T-helper 2 cell treated with Interferon-gamma antibody and Interleukin-4, amounts not matched to agents 100 ng/mL and 5 ng/mL, for 36 hours (primary cell): Measurements from ENCODE around the gene CEP350. TPM values are rescaled to one million over a fixed set of nuclear protein-coding genes. Genes with fewer than 3 reads are reported as not detected.

Source experiments
- intact Hi-C: fragments of 100-400 bp; cut with micrococcal nuclease; formaldehyde crosslinking; loops from one replicate; pipeline ENCODE4 v1.15.1; 2023
- total RNA-seq: library from RNA; stranded (reverse); gene quantifications from 2 replicates; pipeline ENCODE4 v1.2.3, GENCODE V29; 2022

Gene CEP350
- total RNA-seq, 1 donor from 2014 or later, result 51.2 TPM

DNA sequence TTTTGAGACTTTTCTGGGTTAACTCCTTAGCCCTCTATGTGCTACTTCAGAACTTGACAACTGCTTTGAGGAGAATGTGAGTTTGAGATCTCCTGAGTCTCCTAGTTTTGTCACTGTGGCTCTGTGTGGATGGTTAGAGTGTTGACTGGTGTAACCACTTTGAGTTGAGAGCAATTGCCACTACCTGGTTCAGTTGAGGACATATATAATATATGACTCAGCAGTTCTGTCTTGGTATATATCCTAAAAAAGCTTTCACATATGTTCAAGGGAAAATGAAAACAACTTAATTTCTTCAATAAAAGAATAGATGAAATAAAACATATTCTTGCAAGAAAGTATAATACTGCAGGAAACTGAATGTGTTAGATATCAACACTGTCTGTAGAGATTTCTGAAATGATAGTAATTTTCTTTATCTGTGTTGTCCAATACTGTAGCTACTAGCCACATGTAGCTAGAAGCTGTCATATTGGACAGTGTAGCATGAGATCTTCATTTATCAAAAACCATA lies 103.3 kb downstream of the CEP350 start:
- intact Hi-C loops, result no loop called here

GRCh38 chr1:180061019-180061418 lies 106.4 kb downstream of the CEP350 start:
- intact Hi-C loops, result loop anchor here (10.0 kb wide), 1 partner anchor 166 kb away; no protein-coding TSS in a partner anchor

DNA sequence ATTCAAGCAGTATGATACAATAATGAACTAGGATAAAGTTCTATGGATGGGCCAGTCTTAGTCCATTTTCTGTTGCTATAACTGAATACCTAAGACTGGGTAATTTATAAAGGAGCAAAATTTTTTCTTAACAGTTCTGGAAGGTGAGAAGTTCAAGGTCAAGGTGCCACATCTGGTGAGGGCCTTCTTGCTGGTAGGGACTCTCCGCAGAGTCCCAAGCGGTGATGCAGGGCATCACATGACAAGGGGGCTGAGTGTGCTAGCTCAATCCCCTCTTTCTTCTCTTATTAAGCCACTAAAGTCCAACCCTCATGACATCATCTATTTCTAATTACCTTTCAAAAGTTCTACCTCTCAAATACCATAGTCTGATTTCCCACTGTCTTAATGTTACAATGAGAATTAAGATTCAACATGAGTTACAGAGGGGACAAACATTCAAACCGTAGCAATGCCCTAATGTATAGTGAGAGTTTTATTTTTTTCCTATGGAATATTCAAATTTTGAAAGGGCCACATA lies 107.9 kb downstream of the CEP350 start:
- intact Hi-C loops, result loop anchor here (10.0 kb wide), 1 partner anchor 168 kb away; no protein-coding TSS in a partner anchor

DNA sequence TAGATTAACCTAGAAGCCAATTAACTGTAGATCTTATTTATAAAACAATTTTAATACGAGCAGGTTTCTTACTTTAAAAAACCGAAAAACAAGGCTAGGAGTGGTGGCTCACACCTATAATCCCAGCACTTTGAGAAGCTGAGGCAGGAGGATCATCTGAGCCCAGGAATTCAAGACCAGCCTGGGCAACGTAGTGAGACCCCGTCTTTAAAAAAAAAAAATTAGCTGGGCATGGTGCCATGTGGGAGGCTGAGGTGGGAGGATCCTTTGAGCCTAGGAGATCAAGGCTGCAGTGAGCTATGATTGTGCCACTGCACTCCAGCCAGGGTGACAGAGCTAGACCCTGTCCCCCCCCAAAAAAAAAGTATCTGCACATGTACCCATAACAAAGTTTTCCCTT lies 110.8 kb downstream of the CEP350 start:
- intact Hi-C loops, result loop anchor here (10.0 kb wide), 1 partner anchor 171 kb away; no protein-coding TSS in a partner anchor

DNA sequence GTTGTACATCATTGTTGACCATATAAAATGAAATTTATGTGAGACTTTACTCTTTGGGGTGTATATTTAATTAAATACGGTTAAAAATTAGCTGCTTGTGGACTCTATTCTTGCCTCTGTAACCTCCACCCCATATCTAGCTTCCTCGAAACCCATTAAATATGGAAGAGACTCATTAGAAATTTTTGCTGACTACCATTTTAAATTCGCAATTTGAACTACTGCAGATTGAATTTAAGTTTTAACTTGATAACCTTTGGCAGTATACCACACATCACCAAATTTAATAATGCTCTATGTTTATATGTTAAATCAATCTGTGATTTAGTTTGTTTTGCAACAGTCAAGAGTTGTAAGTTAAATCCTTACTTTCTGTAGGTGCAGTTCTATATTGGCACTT lies 111.5 kb downstream of the CEP350 start:
- intact Hi-C loops, result loop anchor here (10.0 kb wide), 1 partner anchor 171 kb away; no protein-coding TSS in a partner anchor

DNA sequence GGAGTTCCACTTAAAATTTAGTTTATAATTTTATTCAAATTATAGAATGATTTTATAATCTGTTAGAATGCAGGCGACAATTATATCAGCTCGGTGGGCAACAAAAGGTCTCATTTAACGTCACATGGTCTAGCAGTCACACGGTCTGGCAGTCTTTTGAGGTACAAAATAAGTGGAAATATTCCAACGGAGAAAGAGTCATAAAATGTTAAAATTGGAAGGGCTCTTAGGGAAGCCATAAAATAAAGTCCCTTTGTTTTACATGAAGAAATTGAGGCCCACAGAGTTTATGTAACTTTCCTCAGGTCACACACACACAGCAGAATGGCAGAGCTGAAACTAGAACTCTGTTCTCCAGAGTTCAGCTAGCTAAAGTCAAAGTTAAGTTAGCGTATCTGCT lies 115.7 kb downstream of the CEP350 start:
- intact Hi-C loops, result no loop called here

DNA sequence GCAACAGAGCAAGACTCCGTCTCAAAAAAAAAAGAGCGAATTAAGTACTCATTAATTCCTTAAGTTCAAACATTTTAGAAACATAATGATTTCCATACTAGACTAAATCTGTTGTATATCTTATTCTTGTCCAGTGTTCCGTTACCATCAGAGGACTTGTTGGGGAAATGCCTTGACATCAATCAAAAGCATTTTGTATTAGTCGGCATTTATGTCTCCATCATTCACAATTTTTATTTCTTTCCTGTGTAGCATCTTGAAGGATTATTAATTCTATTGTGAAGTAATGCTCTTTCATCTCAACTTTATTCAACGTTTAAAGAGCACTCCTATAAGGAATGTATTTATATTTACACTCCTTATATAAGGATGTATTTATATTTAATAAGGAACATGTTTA lies 117.1 kb downstream of the CEP350 start:
- intact Hi-C loops, result no loop called here

DNA sequence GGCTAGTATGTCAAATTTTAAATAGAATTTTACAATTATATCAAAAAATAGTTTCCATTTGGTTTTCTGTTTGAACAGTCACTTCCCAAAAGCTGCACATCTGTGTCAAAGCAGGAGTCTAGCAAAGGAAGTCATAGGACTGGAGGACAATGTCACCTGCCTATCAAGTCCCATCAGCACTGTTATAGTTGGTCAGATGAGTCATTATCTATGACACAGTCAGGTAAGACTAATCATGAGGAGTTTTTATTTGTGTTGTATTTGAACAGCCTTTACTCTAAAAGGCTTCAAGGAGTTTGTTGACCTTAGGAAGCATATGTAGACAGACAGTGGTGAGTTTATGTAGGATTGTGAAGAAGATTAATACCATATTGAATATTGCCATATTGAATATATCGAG lies 125.8 kb downstream of the CEP350 start:
- intact Hi-C loops, result no loop called here

GRCh38 chr1:180081474-180081873 lies 126.9 kb downstream of the CEP350 start:
- intact Hi-C loops, result no loop called here

DNA sequence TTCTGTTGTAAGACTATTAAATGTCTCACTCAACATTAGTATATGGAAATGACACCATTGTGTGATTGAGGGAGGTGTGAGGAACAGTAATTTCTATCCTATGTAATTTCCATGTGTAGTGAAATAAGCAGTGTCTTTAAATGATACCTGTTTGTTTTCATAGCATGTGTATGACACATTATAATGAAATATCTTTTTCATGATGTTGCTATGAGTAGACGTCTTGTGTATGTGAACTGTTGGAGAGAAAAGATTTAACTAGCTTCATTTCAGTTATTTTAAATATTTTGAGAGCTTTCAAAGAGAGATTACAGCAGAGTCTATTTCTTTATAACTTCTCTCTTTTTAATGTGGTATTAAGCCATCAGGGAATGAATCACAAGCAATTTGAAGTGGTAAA lies 128.6 kb downstream of the CEP350 start:
- intact Hi-C loops, result no loop called here

- intact Hi-C loops, result no loop called here
These were observed 130.3 kb downstream of the CEP350 start for GRCh38 chr1:180084867-180085266.

GRCh38 chr1:180085331-180085730 lies 130.7 kb downstream of the CEP350 start:
- intact Hi-C loops, result no loop called here

DNA sequence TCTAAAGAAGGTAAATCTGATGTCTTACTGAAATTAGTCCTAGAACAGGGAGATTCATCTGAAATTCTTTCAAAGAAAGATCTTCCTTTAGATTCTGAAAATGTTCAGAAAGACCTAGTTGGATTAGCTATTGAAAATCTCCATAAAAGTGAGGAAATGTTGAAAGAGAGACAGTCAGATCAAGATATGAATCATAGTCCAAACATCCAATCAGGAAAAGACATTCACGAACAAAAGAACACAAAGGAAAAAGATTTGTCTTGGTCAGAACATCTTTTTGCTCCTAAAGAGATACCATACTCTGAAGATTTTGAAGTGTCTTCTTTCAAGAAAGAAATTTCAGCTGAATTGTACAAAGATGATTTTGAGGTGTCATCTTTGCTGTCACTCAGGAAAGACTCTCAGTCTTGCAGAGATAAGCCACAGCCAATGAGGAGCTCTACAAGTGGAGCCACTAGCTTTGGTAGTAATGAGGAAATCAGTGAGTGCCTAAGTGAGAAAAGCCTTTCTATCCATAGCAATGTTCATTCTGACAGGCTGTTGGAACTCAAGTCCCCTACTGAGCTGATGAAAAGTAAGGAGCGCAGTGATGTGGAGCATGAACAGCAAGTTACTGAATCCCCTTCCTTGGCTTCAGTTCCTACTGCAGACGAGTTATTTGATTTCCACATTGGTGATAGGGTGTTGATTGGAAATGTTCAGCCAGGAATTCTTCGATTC lies 138.5 kb downstream of the CEP350 start:
- intact Hi-C loops, result no loop called here

DNA sequence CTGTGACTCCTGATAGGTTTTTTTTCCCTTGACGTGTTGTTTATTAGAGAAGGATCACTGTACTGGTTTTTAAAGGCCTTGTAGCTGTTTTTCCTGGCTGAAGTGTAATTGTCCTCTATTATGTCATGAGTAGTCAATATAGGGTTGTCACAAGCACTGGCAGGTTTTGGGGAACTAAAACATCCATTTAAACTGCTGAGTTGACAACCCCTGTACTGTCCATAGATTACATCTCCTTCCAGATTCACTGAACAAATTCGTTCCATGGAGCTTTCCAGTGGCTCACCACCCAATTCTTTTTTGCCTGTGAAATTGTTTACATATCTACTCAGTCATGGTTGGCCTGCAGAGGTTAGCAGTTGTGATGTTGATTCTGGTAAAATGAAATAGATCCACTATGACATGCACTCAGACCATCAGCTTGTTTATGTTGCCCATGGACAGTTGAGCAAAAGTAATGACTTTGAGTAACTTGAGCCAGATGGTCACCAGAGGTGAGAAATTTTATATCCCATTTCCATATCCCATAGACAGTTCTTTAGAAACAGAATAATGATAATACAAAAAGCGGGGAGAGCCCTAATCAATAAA lies 140.2 kb downstream of the CEP350 start:
- intact Hi-C loops, result no loop called here

- intact Hi-C loops, result no loop called here
These were observed 142.1 kb downstream of the CEP350 start for GRCh38 chr1:180096584-180097325.

DNA sequence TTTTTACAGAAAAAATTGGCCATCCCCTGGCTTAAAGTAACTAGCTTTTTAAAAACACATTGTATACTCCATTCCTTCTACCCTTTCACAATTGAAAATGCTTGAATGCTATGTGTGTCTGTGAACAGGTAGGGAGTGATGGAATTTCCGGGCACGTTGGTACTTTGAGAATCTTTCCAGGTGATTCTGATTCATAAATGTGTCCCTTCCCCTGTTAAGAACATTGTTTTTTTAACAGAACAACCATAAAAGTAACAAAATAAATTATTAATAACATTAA lies 142.7 kb downstream of the CEP350 start:
- intact Hi-C loops, result no loop called here

DNA sequence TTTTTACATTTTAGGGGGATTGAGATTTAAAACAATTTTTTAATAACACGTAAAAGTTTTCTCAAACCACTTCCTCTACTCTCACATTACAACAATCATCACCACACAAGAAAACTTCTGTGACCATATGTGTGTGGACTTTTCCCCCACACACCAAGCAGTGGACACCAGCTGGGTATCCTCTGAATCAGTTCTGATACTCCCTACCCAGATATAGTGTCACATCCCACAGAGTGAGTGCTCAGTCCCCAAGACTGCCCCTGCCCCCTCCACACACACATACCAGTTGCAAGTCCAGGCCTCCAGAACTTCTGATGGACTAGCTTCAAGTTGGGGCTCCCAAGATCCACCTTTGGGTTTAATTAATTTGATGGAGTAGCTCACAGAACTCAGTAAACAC lies 146.8 kb downstream of the CEP350 start:
- intact Hi-C loops, result no loop called here

DNA sequence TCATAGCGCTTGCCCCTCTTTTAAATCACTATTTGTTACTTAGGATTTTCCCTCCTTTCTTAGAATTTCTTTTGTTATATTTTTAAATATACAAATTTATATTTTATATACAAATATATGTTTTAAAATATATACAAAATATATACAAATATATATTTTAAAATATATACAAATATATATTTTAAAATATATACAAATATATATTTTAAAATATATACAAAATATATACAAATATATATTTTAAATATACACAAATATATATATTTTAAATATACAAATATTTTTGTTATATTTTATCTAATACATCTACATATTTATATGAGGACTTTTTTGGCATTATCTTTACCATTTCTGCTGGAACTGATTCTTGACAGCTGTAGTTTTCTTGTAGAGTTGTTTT lies 149.2 kb downstream of the CEP350 start:
- intact Hi-C loops, result no loop called here

DNA sequence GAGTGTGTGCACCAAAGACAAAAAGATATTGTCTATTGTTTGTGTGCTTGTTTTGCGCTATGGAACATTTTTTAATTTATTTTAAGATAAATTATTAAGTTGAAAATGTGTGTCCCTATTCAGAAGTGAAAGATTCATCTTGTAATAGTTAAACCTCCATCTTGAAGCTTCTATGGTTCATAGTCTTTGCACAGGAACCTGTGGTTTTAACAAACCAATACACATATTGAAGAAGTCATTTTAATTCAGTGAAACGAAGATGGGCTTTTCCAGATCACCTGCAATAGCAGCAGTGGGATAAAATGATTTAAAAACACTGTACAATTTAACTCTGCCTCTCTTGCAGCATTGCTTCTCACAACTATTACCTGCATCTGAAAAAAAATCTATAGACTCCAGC lies 157.5 kb downstream of the CEP350 start:
- intact Hi-C loops, result no loop called here

DNA sequence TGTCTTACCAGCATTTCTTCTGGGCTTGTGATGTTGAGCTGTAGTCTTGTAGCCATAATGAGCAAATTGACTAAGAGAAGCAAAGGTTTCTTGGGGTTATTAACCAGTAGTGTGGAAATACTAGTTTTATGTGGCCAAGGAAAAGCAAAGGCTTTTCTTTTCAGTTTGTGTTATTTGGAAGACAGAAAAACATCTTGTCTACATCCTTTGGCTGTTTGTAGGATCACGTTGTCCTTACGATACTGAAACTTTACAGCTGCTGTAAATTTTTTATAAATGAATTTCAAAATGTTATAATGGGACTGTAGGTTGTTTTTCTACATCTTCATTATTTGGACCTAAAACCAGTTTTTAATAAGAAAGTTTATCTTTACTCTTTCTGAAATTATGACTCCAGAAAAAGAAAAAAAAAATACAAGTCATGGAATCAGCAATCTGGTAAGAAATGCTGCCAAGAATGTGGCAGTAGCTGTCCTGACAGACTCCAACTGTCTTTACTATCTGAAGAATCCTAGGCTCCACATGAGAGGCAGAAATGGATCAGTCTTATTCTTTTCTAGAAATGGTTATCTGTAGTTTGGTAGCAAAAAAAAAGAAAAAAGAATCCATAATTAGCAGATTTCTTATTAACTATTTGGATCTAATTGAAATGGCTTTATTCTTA lies 158.5 kb downstream of the CEP350 start:
- intact Hi-C loops, result no loop called here

DNA sequence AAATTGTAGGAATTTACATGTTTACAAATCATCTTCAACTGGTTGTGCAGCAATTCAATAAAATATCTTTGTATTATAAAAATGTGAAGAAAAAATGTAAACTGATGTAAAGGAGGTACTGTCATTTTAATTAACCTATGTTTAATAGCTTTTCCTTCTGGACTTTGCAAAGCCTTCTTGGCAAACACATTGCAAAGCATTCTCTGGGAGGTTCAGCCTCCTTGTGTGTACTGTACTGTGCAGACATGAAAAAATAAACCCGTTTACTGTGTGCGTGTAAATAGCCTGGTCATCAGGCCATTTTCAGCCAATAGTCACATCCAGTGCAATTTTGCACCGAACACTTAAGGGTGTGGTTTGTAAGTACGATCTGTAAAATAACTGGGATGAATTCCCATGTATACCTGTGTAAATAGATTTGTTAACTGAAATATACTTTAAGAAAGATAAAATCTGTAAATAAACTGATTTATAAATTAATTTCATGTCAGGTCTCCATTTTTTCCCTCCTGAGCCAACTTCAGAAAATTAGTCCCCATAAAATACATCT lies 159.9 kb downstream of the CEP350 start:
- intact Hi-C loops, result no loop called here
